H1 (cell line): ENCODE results near the gene KCNK13. TPM values are rescaled to one million over a fixed set of nuclear protein-coding genes. Genes with fewer than 3 reads are reported as not detected.

Experiments
- HDAC2 ChIP-seq, 2 experiments: fragments of 300-600 bp in 1 of 2; sonication (generic) in 1 of 2; IDR thresholded peaks; 2 replicates each; pipeline ENCODE4 v1.6.1; 2011 to 2012; ENCODE audit warnings: low read depth in 2 of 2, low read length in 2 of 2, mild to moderate bottlenecking in 2 of 2, moderate library complexity in 2 of 2, borderline replicate concordance in 1 of 2, inconsistent platforms in 1 of 2
- KDM1A ChIP-seq: fragments of 200-600, 300-600 bp; sonication (generic); IDR thresholded peaks from 2 replicates; pipeline ENCODE4 v1.7.1; 2016; ENCODE audit warnings: mild to moderate bottlenecking, low read length, borderline replicate concordance
- TEAD4 ChIP-seq: IDR thresholded peaks from 2 replicates; pipeline ENCODE4 v1.6.1; 2012; ENCODE audit warnings: low read depth, low read length, inconsistent platforms, mixed read lengths
- polyA plus RNA-seq, 7 experiments: library from polyadenylated mRNA; depleted of rRNA in 3 of 7; stranded (reverse) in 5 of 7; unstranded in 2 of 7; fragments of >200 nt in 5 of 7; fragments of 200-250 nt in 2 of 7; gene quantifications; 1 replicate in 5 of 7; 2 replicates in 1 of 7; 4 replicates in 1 of 7; pipeline versions ENCODE4 v1.2.1 to v1.2.3, GENCODE V29; 2011 to 2013; ENCODE audit warnings: missing spikeins in 2 of 7, mixed read lengths in 2 of 7
- total RNA-seq: library from RNA; stranded (reverse); fragmentation: NEBNext Ultra II Directional; extraction: Animal tissue kit (Norgen Biotek cat#: 25700); gene quantifications from 2 replicates; pipeline ENCODE4 v1.2.1, GENCODE V29; 2021

KCNK13 gene
- total and polyA plus RNA-seq, 2 of the 8 experiments (the other 6 are each of a cell fraction or from before 2014, with no cell fraction given) = 0.39 to 0.48 TPM

- no peak for TF ChIP-seq HDAC2 (IDR thresholded peaks at IDR 0.05; ENCODE audit: borderline replicate concordance in 1 of 2, low read depth in 2 of 2, low read length in 2 of 2)
- no peak for TF ChIP-seq TEAD4
- TF ChIP-seq KDM1A = no peak
- TF ChIP-seq, all 59 proteins: peak for 0
Observed at GRCh38 chr14:90115780-90116179, 54.0 kb downstream of the KCNK13 start (continued).
